GM21619 (cell line): ENCODE measurements around the gene APCDD1.

Source experiments
- ATAC-seq: cut with Tn5 transposase; IDR thresholded peaks from one replicate; pipeline ENCODE4 v1.9.1; 2021; ENCODE audit not compliant: unreplicated experiment

The APCDD1 gene

GRCh38 chr18:10453806-10454680 is at the start of gene APCDD1:
TSS of gene APCDD1 (plus strand) at chr18:10454635. CDS start at chr18:10454982, 347 bp downstream.
- ATAC-seq: no peak

- no peak for ATAC-seq
Measured at GRCh38 chr18:10405014-10405493, 49.4 kb upstream of the APCDD1 start.

GRCh38 chr18:10405816-10406663 is 48.4 kb upstream of the APCDD1 start:
- ATAC-seq: no peak

GRCh38 chr18:10408131-10408530 is 46.3 kb upstream of the APCDD1 start:
- no peak for ATAC-seq

GRCh38 chr18:10409041-10409440 is 45.4 kb upstream of the APCDD1 start:
- no peak for ATAC-seq

GRCh38 chr18:10410472-10411308 is 43.7 kb upstream of the APCDD1 start:
- ATAC-seq: no peak

GRCh38 chr18:10412933-10413332 is 41.5 kb upstream of the APCDD1 start:
- ATAC-seq: no peak

- ATAC-seq: no peak
Measured at GRCh38 chr18:10413722-10414121, 40.7 kb upstream of the APCDD1 start.

- no peak for ATAC-seq
Measured at GRCh38 chr18:10414293-10414842, 40.1 kb upstream of the APCDD1 start.

GRCh38 chr18:10416065-10416464 is 38.4 kb upstream of the APCDD1 start:
- no peak for ATAC-seq

- ATAC-seq: no peak
Measured at GRCh38 chr18:10417191-10417590, 37.2 kb upstream of the APCDD1 start.

GRCh38 chr18:10417664-10418063 is 36.8 kb upstream of the APCDD1 start:
- ATAC-seq: no peak

- ATAC-seq: no peak
Measured at GRCh38 chr18:10418836-10419235, 35.6 kb upstream of the APCDD1 start.

- ATAC-seq: no peak
Measured at GRCh38 chr18:10419420-10420103, 34.9 kb upstream of the APCDD1 start.

- no peak for ATAC-seq
Measured at GRCh38 chr18:10420561-10421352, 33.7 kb upstream of the APCDD1 start.

- no peak for ATAC-seq
Measured at GRCh38 chr18:10421859-10422258, 32.6 kb upstream of the APCDD1 start.

GRCh38 chr18:10422731-10423130 is 31.7 kb upstream of the APCDD1 start:
- no peak for ATAC-seq

- ATAC-seq: no peak
Measured at GRCh38 chr18:10424585-10425307, 29.7 kb upstream of the APCDD1 start.

GRCh38 chr18:10430677-10431076 is 23.8 kb upstream of the APCDD1 start:
- no peak for ATAC-seq
